HFFc6 (cell line): ENCODE measurements around the gene ZSWIM3. TPM values are rescaled to one million over a fixed set of nuclear protein-coding genes. Genes with fewer than 3 reads are reported as not detected.

Experiments
- DNase-seq: peaks from one replicate; pipeline ENCODE4 v3.0.0-alpha.2; 2018
- H3K27ac Mint-ChIP-seq: 2 replicates; pipeline ENCODE4 v1.8.0; 2020; ENCODE audit warnings: mild to moderate bottlenecking, mixed read lengths
- H3K27me3 Mint-ChIP-seq: 2 replicates; pipeline ENCODE4 v1.8.0; 2021; ENCODE audit warnings: mild to moderate bottlenecking, moderate library complexity, mixed read lengths; ENCODE audit not compliant: insufficient read depth
- H3K36me3 Mint-ChIP-seq: 2 replicates; pipeline ENCODE4 v1.8.0; 2021; ENCODE audit warnings: low read depth, mixed read lengths
- H3K4me1 Mint-ChIP-seq: 2 replicates; pipeline ENCODE4 v1.8.0; 2020; ENCODE audit warnings: low read depth, mixed read lengths
- H3K4me3 Mint-ChIP-seq: 2 replicates; pipeline ENCODE4 v1.8.0; 2020; ENCODE audit warnings: mild to moderate bottlenecking, moderate library complexity, mixed read lengths
- H3K9me3 Mint-ChIP-seq: 2 replicates; pipeline ENCODE4 v1.8.0; 2020; ENCODE audit warnings: mild to moderate bottlenecking, mixed read lengths
- CTCF ChIP-seq: fragments of 200-600 bp; sonication (generic); IDR thresholded peaks from 2 replicates; pipeline ENCODE4 v1.5.0; 2021; ENCODE audit warnings: antibody characterized with exemption, mild to moderate bottlenecking
- total RNA-seq, 6 experiments: library from RNA; stranded (reverse); fragmentation: NEBNext Ultra II Directional; extraction: Animal tissue kit (Norgen Biotek cat#: 25700); gene quantifications; 2 replicates in 1 of 6; 3 replicates in 5 of 6; pipeline ENCODE4 v1.2.3, GENCODE V29; 2021

Gene ZSWIM3
- total RNA-seq, 6 experiments from 2014 or later, result 2.3 to 4.0 (median 2.7) TPM

DNA sequence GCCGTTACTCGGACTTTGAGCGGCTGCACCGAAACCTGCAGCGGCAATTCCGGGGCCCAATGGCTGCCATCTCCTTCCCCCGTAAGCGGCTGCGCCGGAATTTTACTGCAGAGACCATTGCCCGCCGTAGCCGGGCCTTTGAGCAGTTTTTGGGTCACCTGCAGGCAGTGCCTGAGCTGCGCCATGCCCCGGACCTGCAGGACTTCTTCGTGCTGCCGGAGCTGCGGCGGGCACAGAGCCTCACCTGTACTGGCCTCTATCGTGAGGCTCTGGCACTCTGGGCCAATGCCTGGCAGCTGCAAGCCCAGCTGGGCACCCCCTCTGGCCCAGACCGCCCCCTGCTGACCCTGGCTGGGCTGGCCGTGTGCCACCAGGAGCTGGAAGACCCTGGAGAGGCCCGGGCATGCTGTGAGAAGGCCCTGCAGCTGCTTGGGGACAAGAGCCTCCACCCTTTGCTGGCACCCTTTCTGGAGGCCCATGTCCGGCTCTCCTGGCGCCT, 16.7 kb upstream of the ZSWIM3 start:
- peaks cover 19% of the 10 kb centered on the region; the same call in 1 of the 2 replicates for H3K36me3 Mint-ChIP-seq
- 0 out of 2 replicates have a peak, but pooled peaks have one; percentile 18 for TF ChIP-seq CTCF
- no peak for DNase-seq
- H3K27me3 Mint-ChIP-seq, result peaks cover 2% of the 10 kb centered on the region; the same call in 1 of the 2 replicates
- no peak overlapping the region for H3K4me3 Mint-ChIP-seq
- no peaks in the 10 kb centered on the region for H3K9me3 Mint-ChIP-seq
- no peak overlapping the region for H3K27ac Mint-ChIP-seq
- peaks cover 29% of the 10 kb centered on the region for H3K4me1 Mint-ChIP-seq

DNA sequence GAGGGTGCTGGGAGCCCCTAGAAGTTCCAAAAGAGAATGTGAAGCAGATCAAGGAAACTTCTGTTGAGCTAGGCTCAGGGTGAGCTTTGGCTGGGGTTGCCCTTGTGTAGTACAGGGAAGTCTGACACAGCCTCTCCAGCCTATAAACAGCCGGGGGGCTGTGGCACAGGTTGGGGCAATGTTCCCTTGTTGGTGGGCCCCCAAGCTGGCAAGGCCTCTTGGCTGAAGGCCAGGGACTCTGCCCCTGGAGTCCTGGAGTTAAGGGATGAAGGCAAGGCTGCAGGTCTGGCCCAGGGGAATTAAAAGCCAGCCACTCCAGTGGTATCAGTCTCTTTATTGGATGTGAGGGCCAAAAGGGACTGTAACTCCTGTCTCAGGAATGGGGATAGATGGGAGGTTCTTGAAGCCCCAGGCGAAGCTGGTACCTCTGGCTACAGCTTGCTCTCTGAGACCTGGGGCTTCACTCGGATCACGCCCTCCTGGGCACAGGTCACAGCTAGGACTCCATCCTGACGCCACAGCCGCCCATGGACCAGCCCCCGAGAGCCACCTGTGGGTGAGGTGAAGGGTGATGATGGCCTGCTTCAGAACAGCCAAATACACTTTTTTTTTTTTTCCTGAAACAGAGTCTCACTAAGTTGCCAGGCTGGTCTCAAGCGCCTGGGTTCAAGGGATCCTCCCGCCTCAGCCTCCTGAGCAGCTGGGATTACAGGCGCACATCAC, 15.8 kb upstream of the ZSWIM3 start:
- H3K9me3 Mint-ChIP-seq, result no peaks in the 10 kb centered on the region
- H3K4me1 Mint-ChIP-seq, result peaks cover 21% of the 10 kb centered on the region
- H3K27me3 Mint-ChIP-seq, result peaks cover 2% of the 10 kb centered on the region; the same call in 1 of the 2 replicates
- DNase-seq, result no peak
- no peak overlapping the region for H3K27ac Mint-ChIP-seq
- H3K4me3 Mint-ChIP-seq, result no peak overlapping the region
- no peak for TF ChIP-seq CTCF
- peaks cover 12% of the 10 kb centered on the region; the same call in 1 of the 2 replicates for H3K36me3 Mint-ChIP-seq

DNA sequence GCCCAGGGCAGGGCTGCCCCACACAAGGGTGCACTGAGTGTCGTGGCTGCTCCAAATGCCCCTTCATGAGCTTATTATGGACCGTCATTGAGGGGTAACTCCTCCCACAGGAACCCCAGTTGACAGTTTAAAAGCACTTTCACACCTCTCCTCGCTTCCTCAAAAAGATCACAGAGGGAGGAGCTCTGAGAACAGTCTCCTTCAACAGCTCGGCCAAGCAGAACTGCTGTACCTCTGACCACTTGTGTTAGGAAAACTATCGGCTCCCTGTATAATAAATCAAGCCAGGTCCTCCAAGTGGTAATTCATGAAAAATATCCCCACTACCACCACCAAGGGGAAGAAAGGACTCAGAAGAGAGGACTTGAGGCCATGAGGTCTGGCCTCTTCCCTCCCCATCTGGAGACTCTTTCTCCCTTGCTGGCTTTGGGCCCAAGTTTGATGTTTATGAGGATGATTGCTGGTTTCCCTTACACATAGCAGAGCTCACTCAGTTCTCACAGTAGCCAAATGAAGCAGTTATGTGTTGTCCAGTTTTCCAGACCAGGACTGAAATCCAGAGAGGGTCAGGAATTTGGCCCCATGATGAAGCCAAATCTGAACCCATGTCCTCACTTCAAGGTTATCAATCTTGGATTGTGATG, 15.1 kb upstream of the ZSWIM3 start:
- Mint-ChIP-seq H3K4me1 (peaks cover 14% of the 10 kb centered on the region), H3K9me3 (no peaks in the 10 kb centered on the region), H3K36me3 (0 out of 2 replicates have a peak, but pooled peaks cover 9% of the 10 kb centered on the region), H3K4me3 (no peak overlapping the region), H3K27me3 (peaks cover 2% of the 10 kb centered on the region; the same call in 1 of the 2 replicates), H3K27ac (peak overlapping the region; percentile 66)
- 0 out of 2 replicates have a peak, but pooled peaks have one; percentile 8 for TF ChIP-seq CTCF
- peak; percentile 42 for DNase-seq

- H3K36me3 Mint-ChIP-seq, result 0 out of 2 replicates have a peak, but pooled peaks cover 9% of the 10 kb centered on the region
- TF ChIP-seq CTCF, result no peak
- H3K4me1 Mint-ChIP-seq, result peaks cover 12% of the 10 kb centered on the region
- no peaks in the 10 kb centered on the region for H3K9me3 Mint-ChIP-seq
- H3K4me3 Mint-ChIP-seq, result no peak overlapping the region
- DNase-seq, result no peak
- peaks cover 2% of the 10 kb centered on the region; the same call in 1 of the 2 replicates for H3K27me3 Mint-ChIP-seq
- no peak overlapping the region for H3K27ac Mint-ChIP-seq
Observed at GRCh38 chr20:45843506-45843905, 13.9 kb upstream of the ZSWIM3 start.

- no peak for TF ChIP-seq CTCF
- H3K27ac Mint-ChIP-seq, result no peak overlapping the region
- peaks cover 13% of the 10 kb centered on the region; the same call in 1 of the 2 replicates for H3K36me3 Mint-ChIP-seq
- H3K9me3 Mint-ChIP-seq, result no peaks in the 10 kb centered on the region
- peaks cover 2% of the 10 kb centered on the region; the same call in 1 of the 2 replicates for H3K27me3 Mint-ChIP-seq
- peaks cover 12% of the 10 kb centered on the region for H3K4me1 Mint-ChIP-seq
- DNase-seq, result no peak
- H3K4me3 Mint-ChIP-seq, result no peak overlapping the region
Observed at GRCh38 chr20:45845452-45845851, 12.0 kb upstream of the ZSWIM3 start.
